ENCODE results near the gene LLGL2.

The LLGL2 gene

DNA sequence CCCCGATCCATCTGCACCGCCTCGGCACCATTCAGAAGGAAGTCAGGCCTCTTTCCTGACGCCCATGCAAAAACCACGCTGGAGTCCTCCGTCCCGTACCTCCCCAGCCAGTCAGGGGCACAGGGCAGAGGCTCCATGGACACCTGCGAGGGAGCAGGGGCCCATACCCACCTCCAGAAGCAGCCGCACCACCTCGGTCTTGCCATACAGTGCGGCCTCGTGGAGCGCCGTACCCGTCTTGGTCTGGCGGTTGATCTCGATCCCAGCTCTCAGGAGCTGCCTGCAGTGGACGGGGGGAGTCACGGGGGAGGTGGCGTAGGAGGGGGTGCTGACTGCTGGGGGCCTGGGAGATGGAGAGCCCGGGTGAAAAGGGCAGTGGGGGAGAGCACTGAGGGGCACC is 19.4 kb upstream of the LLGL2 start:
- TF ChIP-seq, protein P1, sequence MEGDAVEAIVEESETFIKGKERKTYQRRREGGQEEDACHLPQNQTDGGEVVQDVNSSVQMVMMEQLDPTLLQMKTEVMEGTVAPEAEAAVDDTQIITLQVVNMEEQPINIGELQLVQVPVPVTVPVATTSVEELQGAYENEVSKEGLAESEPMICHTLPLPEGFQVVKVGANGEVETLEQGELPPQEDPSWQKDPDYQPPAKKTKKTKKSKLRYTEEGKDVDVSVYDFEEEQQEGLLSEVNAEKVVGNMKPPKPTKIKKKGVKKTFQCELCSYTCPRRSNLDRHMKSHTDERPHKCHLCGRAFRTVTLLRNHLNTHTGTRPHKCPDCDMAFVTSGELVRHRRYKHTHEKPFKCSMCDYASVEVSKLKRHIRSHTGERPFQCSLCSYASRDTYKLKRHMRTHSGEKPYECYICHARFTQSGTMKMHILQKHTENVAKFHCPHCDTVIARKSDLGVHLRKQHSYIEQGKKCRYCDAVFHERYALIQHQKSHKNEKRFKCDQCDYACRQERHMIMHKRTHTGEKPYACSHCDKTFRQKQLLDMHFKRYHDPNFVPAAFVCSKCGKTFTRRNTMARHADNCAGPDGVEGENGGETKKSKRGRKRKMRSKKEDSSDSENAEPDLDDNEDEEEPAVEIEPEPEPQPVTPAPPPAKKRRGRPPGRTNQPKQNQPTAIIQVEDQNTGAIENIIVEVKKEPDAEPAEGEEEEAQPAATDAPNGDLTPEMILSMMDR (IDR thresholded peaks at IDR 0.05): no peak

DNA sequence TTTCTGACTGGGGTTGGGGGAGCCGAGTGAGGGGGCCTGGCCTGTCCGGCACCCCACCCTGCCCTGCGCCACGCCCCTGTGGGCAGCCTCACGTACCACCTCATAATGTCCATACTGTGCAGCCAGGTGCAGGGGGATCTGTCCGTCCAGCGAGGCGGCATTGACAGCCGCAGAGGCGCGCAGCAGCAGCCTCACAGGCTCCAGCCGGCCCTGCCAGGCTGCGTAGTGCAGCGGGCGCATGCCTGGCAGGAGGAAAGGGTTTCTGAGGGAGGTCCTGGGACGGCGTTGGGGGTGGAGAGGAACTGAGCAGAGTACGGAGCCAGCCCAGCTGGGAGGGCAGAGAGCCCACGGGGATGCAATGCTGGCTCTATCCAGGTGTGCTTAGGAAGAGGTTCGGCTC is 18.6 kb upstream of the LLGL2 start:
- TF ChIP-seq, protein P1 (IDR thresholded peaks at IDR 0.05): no peak

DNA sequence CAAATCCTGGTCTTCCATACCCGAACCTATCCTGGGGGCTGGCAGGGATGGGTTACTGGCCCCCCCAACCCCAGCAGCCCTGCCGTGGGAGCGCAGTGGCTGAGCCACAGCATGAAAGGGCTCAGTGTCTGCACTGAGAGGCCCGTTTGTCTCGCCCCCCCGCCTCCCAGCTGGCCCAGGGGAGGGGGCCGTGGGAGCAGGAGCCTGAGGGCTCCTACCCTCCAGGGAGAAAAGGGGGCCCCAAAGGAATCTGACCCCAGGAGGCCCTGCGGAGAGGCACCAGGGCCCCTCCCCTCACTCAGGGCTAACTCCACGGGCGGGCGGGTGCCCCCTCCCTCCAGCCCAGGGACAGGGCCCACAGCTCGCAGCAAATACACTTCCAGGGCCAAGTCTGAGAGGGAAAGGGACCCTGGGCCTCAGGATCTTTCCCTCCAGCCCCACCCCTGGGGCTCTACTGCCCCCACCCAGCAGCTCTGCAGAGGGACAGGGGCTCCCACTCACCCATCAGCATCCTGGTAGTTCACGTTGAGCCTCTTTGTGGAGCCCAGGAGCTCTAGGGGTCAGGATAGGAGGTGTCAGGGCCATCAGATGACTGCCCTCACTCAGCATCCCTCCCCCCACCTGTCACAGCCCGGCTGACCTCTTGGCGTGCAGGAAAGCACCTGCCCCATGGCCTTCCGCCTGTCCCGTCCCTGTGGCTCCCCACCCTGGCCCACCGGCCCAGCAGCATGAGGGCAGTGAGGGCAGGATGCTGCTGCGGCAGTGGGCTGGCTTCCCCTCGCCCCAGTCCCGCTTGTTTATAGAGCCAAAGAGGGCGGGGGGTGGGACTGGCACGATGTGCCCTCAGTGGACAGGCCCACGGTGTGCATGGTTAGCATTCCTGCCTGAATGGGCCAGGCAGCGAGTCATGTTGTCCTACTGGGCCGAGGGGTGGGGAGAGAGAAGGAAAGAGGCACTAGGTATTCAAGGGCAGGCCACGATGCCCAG is 17.5 kb upstream of the LLGL2 start:
- TF ChIP-seq, protein P1 (IDR thresholded peaks at IDR 0.05): no peak

DNA sequence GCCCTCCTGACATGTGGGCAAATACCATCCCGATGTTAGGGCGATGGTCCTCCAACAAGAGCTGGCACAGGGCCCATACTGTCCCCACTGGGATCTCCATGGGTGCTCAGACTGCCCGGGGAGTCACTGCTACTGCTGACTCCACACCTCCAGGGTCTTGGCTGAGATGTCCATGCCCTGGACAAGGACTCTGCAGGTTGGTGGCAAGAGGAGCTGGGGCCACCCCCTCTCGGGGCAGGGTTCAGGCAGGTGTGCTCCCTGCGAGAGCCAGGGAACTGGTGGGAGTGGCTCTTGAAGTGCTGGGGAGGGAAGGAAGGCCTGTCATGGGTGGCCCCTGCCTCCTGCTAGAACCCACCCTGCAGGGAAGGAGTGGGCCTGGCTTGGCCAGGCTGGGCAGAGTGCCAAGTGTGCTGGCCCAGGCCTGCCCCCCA is 16.6 kb upstream of the LLGL2 start:
- TF ChIP-seq, protein P1 (IDR thresholded peaks at IDR 0.05): no peak

DNA sequence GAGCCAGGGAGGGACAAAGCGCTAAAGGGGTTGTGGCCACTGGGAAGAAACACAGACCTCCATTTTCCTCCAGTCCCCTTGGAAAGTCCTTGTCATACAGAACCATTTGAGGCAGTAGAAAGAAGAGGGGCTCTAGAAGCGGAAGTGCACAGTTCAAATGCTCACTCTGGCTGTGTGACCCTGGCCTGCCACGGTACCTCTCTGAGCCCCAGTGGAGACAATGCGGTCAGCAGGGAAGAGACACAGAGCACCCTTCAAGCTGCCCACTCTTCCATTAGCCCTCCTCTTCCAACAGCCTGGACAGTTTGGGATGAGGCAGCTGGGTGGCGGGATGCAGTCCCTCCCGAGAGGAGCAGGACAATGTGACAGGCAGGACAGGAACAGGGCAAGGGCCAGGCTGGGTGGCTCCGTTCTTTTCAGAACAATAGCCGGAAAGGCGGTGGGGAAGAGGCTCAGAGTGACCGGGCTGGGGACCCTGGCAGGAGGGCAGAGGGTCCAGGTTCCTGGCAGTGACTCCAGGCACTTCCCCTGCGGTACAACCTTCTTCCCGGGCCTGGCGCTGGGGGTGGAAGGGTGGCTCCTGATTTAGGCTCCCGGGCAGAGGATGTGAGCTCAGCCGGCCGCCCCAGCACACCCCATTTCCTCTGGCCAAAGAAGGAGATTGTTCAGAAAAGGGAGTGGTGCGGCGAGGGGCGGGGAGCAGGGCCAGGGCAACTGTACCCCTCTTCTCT is 15.8 kb upstream of the LLGL2 start:
- TF ChIP-seq, protein P1 (IDR thresholded peaks at IDR 0.05): no peak

DNA sequence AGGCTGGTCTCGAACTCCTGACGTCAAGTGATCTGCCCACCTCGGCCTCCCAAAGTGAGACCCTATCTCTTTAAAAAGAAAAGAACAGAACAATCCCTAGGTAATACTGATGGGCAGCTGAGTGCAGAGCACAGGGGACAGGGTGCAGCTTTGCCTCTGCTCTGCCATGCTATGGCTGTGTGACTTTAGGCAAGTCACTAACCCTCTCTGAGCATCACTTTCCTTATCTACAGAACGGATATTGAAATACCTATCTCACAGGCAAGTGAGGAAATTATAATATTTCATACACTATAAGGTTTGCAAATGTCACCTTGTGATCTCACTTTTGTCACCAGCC is 14.3 kb upstream of the LLGL2 start:
- TF ChIP-seq, protein P1 (IDR thresholded peaks at IDR 0.05): no peak

DNA sequence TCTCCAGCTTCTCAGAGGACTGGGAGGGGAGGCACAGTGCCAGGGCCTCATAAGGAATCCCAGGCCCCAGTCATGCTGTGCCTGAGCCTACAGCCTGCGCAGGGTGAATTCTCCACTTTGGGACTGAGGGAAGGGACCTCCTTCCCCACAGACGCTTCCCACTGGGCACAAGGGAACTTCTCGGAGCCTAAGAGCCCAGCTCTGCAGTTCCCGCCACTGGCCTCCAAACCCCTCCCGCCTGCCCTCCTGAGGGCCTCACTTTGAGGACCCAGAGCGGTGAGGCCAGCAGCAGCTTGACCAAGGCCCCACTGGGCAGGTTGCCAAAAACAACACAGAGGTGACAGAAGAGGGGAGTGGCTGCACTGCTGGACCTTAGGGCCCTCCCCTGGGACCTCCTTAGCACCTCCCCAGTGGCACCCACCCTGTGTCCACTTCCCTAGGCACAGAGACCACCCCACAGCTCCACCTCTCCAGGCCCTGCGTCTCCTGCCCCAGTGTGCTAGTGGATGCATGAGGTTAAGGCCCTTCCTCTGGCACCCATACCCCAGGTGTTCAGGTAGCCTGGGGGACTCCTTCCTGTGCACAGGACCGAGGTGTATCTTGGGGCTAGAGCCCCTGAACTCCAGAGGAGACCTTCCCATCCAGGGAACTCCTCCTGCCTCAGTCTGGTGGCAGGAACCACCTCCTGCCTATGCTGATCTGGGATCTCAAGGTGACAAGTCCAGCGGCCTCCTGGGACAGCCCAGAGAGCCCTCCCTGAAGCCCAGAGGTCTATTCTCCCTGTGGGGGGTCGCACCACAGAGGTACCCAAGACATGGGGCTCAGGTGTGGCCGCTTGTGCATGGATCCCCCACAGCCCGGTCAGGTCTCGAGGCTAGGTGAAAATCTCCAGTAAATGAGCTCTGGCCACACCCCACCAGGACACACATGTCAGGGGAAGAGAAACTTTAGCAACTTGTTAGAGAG is 13.6 kb upstream of the LLGL2 start:
- TF ChIP-seq, protein P1 (IDR thresholded peaks at IDR 0.05): no peak
